GM23248 (cell line): ENCODE results near the gene NEDD4L. TPM values are rescaled to one million over a fixed set of nuclear protein-coding genes. Genes with fewer than 3 reads are reported as not detected.

Source experiments
- DNase-seq: peaks from one replicate; pipeline ENCODE4 v3.0.0-alpha.2; 2015
- H2AFZ ChIP-seq: fragments of 200-600 bp; sonication (generic); 2 replicates; pipeline ENCODE4 v1.6.1; 2016; ENCODE audit warnings: antibody characterized with exemption
- H3F3A ChIP-seq: fragments of 200-600 bp; sonication (generic); 2 replicates; pipeline ENCODE4 v1.6.1; 2016; ENCODE audit warnings: mild to moderate bottlenecking, antibody characterized with exemption, mixed run types; ENCODE audit not compliant: insufficient read depth
- H3K27ac ChIP-seq: fragments of 200-600 bp; sonication (generic); 2 replicates; pipeline ENCODE4 v1.5.1; 2016; ENCODE audit warnings: mild to moderate bottlenecking
- H3K27me3 ChIP-seq: fragments of 200-600 bp; sonication (generic); replicated peaks from 2 replicates; pipeline ENCODE4 v1.6.1; 2016; ENCODE audit warnings: mild to moderate bottlenecking; ENCODE audit not compliant: insufficient read depth
- H3K36me3 ChIP-seq: fragments of 200-600 bp; sonication (generic); 2 replicates; pipeline ENCODE4 v1.6.1; 2016; ENCODE audit warnings: low read depth, mild to moderate bottlenecking
- H3K4me1 ChIP-seq: fragments of 200-600 bp; sonication (generic); 2 replicates; pipeline ENCODE4 v1.6.1; 2016; ENCODE audit warnings: mild to moderate bottlenecking; ENCODE audit not compliant: insufficient read depth
- H3K4me2 ChIP-seq: fragments of 200-600 bp; sonication (generic); one replicate; pipeline ENCODE4 v1.6.1; 2016; ENCODE audit warnings: mild to moderate bottlenecking; ENCODE audit not compliant: unreplicated experiment
- H3K4me3 ChIP-seq: fragments of 200-600 bp; sonication (generic); 2 replicates; pipeline ENCODE4 v1.5.1; 2016; ENCODE audit warnings: mild to moderate bottlenecking
- H3K79me2 ChIP-seq: fragments of 200-600 bp; sonication (generic); 2 replicates; pipeline ENCODE4 v1.6.1; 2016; ENCODE audit warnings: mild to moderate bottlenecking; ENCODE audit not compliant: insufficient read depth
- H3K9ac ChIP-seq: fragments of 200-600 bp; sonication (generic); 2 replicates; pipeline ENCODE4 v1.6.1; 2016; ENCODE audit warnings: mild to moderate bottlenecking
- H3K9me2 ChIP-seq: fragments of 200-600 bp; sonication (generic); 2 replicates; pipeline ENCODE4 v1.6.1; 2016; ENCODE audit warnings: mixed run types, mild to moderate bottlenecking, moderate library complexity; ENCODE audit not compliant: insufficient read depth
- H3K9me3 ChIP-seq: fragments of 200-600 bp; sonication (generic); one replicate; pipeline ENCODE4 v1.6.1; 2017; ENCODE audit warnings: low read depth
- H4K20me1 ChIP-seq: fragments of 200-600 bp; sonication (generic); 2 replicates; pipeline ENCODE4 v1.6.0; 2016; ENCODE audit not compliant: insufficient read depth
- EZH2 ChIP-seq: fragments of 200-600 bp; sonication (generic); IDR thresholded peaks from 2 replicates; pipeline ENCODE4 v1.6.1; 2018; ENCODE audit warnings: antibody characterized with exemption, mild to moderate bottlenecking; ENCODE audit not compliant: insufficient read depth, poor library complexity, severe bottlenecking
- EZH2phosphoT487 ChIP-seq: fragments of 200-600 bp; sonication (generic); IDR thresholded peaks from 2 replicates; pipeline ENCODE4 v1.6.1; 2018; ENCODE audit warnings: antibody characterized with exemption, moderate library complexity, mild to moderate bottlenecking, low read depth; ENCODE audit not compliant: insufficient read depth
- WGBS, 2 experiments: methylation state at CpG; one replicate each; pipeline ENCODE4 v1.1.6; 2015 to 2017; ENCODE audit warnings: low lambda C conversion rate in 2 of 2, low coverage in 1 of 2; ENCODE audit errors: missing lambda C conversion rate in 2 of 2; 5-methylcytosine and 5-hydroxymethylcytosine counted together
- in situ Hi-C: fragments of 300-500 bp; cut with MboI; formaldehyde crosslinking; loops from 2 replicates; pipeline ENCODE4 v1.15.0; 2020
- polyA plus RNA-seq: library from polyadenylated mRNA; unstranded; fragments of >200 nt; fragmentation: Nextera tagmentation; extraction: Ambion mirVana; gene quantifications from 2 replicates; pipeline ENCODE4 v1.2.1, GENCODE V29; 2016
- total RNA-seq: library from RNA; depleted of rRNA; stranded (reverse); fragments of >200 nt; shearing (Covaris generic); gene quantifications from 2 replicates; pipeline ENCODE4 v1.2.3, GENCODE V29; 2014

NEDD4L gene
- total and polyA plus RNA-seq, 2 experiments from 2014 or later = 3.7 to 6.1 TPM

GRCh38 chr18:58156516-58156915, 112.5 kb downstream of the NEDD4L start:
- Histone ChIP-seq H3K27ac (no peak overlapping the region), H2AFZ (no peak overlapping the region), H3K9me2 (no peaks in the 10 kb centered on the region), H3F3A (no peaks in the 10 kb centered on the region), H3K79me2 (no peaks in the 10 kb centered on the region), H4K20me1 (no peaks in the 10 kb centered on the region), H3K27me3 (peaks cover 15% of the 10 kb centered on the region; the same call in 1 of the 2 replicates), H3K4me1 (no peaks in the 10 kb centered on the region), H3K4me3 (no peak overlapping the region), H3K9ac (no peak overlapping the region), H3K36me3 (no peaks in the 10 kb centered on the region), H3K4me2 (no peak overlapping the region), H3K9me3 (no peaks in the 10 kb centered on the region)
- no peak for DNase-seq
- in situ Hi-C loops = no loop called here
- WGBS, 2 experiments = 66 to 71% methylated on average over 9 of the region's 9 CpGs
- TF ChIP-seq EZH2phosphoT487 = no peak
- no peak for TF ChIP-seq EZH2

- peaks cover 15% of the 10 kb centered on the region; the same call in 1 of the 2 replicates for H3K27me3 ChIP-seq
- no peaks in the 10 kb centered on the region for H3K9me2 ChIP-seq
- H3K4me1 ChIP-seq = no peaks in the 10 kb centered on the region
- no peak overlapping the region for H3K4me2 ChIP-seq
- no peak overlapping the region for H2AFZ ChIP-seq
- no peaks in the 10 kb centered on the region for H3K79me2 ChIP-seq
- in situ Hi-C loops = no loop called here
- no peaks in the 10 kb centered on the region for H3F3A ChIP-seq
- no peak overlapping the region for H3K27ac ChIP-seq
- no peak overlapping the region for H3K4me3 ChIP-seq
- H3K9me3 ChIP-seq = no peaks in the 10 kb centered on the region
- 93 to 96% methylated on average over 3 of the region's 3 CpGs for WGBS, 2 experiments
- H4K20me1 ChIP-seq = no peaks in the 10 kb centered on the region
- H3K36me3 ChIP-seq = no peaks in the 10 kb centered on the region
- no peak overlapping the region for H3K9ac ChIP-seq
- DNase-seq = no peak
- TF ChIP-seq EZH2phosphoT487 (no peak), EZH2 (no peak)
These were observed 113.2 kb downstream of the NEDD4L start for GRCh38 chr18:58157237-58157636.

DNA sequence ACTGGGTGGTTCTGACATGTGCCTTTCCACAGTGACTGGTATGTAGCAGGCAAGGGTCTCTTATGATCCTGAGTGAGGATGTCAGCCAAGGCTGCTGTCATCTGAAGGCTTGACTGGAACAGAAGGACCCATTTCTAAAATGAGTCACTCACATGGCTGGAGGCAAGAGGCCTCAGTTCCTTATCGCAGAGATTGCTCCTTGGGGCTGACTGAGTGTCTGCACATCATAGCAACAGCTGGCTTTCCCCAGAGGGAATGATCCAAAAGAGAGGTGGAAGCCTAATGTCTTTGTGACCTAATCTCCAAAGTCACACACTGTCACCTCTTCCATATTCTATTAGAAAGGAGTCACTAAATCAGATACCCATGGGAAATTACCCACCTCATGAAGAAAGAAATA, 114.0 kb downstream of the NEDD4L start:
- no peaks in the 10 kb centered on the region for H3K9me3 ChIP-seq
- 76 to 86% methylated on average over 1 of the region's 1 CpG for WGBS, 2 experiments
- H3K4me1 ChIP-seq = no peaks in the 10 kb centered on the region
- no peaks in the 10 kb centered on the region for H3K79me2 ChIP-seq
- no peak overlapping the region for H2AFZ ChIP-seq
- no peaks in the 10 kb centered on the region for H3K9me2 ChIP-seq
- H3F3A ChIP-seq = no peaks in the 10 kb centered on the region
- TF ChIP-seq EZH2 (no peak), EZH2phosphoT487 (no peak)
- H3K27me3 ChIP-seq = peaks cover 15% of the 10 kb centered on the region; the same call in 1 of the 2 replicates
- no peak overlapping the region for H3K9ac ChIP-seq
- no peaks in the 10 kb centered on the region for H4K20me1 ChIP-seq
- no peaks in the 10 kb centered on the region for H3K36me3 ChIP-seq
- H3K4me3 ChIP-seq = no peak overlapping the region
- no peak overlapping the region for H3K4me2 ChIP-seq
- DNase-seq = no peak
- in situ Hi-C loops = no loop called here
- H3K27ac ChIP-seq = no peak overlapping the region

- H3F3A ChIP-seq = no peaks in the 10 kb centered on the region
- in situ Hi-C loops = no loop called here
- no peak for TF ChIP-seq EZH2phosphoT487
- no peak for TF ChIP-seq EZH2
- 80 to 82% methylated on average over 5 of the region's 5 CpGs for WGBS, 2 experiments
- peaks cover 15% of the 10 kb centered on the region; the same call in 1 of the 2 replicates for H3K27me3 ChIP-seq
- H4K20me1 ChIP-seq = no peaks in the 10 kb centered on the region
- H2AFZ ChIP-seq = no peak overlapping the region
- H3K36me3 ChIP-seq = no peaks in the 10 kb centered on the region
- H3K9ac ChIP-seq = no peak overlapping the region
- H3K4me2 ChIP-seq = no peak overlapping the region
- no peaks in the 10 kb centered on the region for H3K9me3 ChIP-seq
- no peaks in the 10 kb centered on the region for H3K79me2 ChIP-seq
- H3K9me2 ChIP-seq = no peaks in the 10 kb centered on the region
- no peak overlapping the region for H3K27ac ChIP-seq
- no peak overlapping the region for H3K4me3 ChIP-seq
- DNase-seq = no peak
- H3K4me1 ChIP-seq = no peaks in the 10 kb centered on the region
These were observed 114.4 kb downstream of the NEDD4L start for GRCh38 chr18:58158459-58158858.

DNA sequence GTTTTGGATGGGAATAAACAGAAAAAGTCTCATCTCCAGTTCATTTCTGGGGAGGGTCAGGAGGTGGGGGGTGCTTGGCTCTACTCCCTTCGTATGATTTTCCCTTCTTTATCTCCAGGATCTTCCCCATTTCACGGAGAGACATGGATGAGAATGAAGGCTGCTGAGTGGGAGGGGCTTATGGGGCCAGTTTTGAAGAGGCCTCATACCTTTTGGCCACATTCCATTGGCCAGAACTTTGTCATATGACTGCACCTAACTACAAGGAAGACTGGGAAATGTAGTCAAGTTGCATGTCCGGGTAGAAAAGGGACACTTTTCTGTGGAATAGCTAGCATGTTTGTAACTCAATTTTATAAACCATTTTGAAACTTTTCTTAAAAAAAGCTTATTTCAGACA, 117.6 kb downstream of the NEDD4L start:
- H3K4me3 ChIP-seq = no peak overlapping the region
- H3K36me3 ChIP-seq = no peaks in the 10 kb centered on the region
- no peak overlapping the region for H3K4me2 ChIP-seq
- H3K27me3 ChIP-seq = peaks cover 15% of the 10 kb centered on the region; the same call in 1 of the 2 replicates
- no peaks in the 10 kb centered on the region for H3F3A ChIP-seq
- no peak for TF ChIP-seq EZH2phosphoT487
- no peak for TF ChIP-seq EZH2
- no peak overlapping the region for H3K9ac ChIP-seq
- no peak for DNase-seq
- no peaks in the 10 kb centered on the region for H3K9me3 ChIP-seq
- WGBS, 2 experiments = 93 to 97% methylated on average over 3 of the region's 3 CpGs
- in situ Hi-C loops = no loop called here
- H4K20me1 ChIP-seq = no peaks in the 10 kb centered on the region
- H3K79me2 ChIP-seq = no peaks in the 10 kb centered on the region
- no peak overlapping the region for H2AFZ ChIP-seq
- no peak overlapping the region for H3K27ac ChIP-seq
- H3K4me1 ChIP-seq = no peaks in the 10 kb centered on the region
- H3K9me2 ChIP-seq = no peaks in the 10 kb centered on the region
